GM03348 (cell line): ENCODE results near the gene EIF4E.
"Not testable (repeated sequence)": the region's sequence is repeated elsewhere in the genome, so short reads cannot be mapped to it uniquely, and the experiment has no call there.

ENCODE experiments used
- DNase-seq: peaks from one replicate; pipeline ENCODE4 v3.0.0; 2012; ENCODE audit warnings: low spot score

Gene EIF4E

DNA sequence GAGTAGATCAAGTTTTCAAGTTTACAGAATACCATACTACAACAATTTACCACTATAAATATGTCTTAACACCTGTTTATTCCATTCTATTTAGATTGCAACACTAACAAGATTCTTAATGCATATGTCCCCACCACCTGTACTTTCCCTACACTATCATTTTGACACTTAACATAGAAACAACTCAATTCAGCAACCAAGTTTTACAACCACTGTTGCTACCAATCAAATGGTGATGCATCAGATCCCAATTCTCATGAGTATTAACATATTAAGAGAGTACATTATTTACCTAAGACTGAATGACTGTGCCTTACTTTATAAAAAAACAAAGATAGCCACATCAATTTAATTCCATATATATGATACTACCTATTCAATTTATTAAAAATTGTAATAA, 49.4 kb downstream of the EIF4E start:
- no peak for DNase-seq

DNA sequence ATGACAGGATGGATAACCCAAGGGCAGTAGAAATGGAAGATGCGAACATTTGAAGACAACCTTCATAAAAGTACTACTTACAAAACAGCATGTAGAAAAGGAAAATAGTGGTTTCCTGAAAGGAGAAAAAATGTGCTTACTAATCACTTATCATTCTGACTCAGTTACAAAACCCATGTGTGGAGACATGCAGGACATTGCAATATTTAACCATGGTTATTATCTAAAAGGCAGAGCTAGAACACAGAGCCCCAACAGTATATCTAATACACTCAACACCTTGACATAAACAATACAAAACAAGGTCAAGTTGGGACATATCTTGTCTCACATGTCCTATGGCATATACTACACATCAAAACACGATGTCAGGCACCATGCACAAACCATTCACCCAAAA, 55.9 kb downstream of the EIF4E start:
- DNase-seq = peak; percentile 29

DNA sequence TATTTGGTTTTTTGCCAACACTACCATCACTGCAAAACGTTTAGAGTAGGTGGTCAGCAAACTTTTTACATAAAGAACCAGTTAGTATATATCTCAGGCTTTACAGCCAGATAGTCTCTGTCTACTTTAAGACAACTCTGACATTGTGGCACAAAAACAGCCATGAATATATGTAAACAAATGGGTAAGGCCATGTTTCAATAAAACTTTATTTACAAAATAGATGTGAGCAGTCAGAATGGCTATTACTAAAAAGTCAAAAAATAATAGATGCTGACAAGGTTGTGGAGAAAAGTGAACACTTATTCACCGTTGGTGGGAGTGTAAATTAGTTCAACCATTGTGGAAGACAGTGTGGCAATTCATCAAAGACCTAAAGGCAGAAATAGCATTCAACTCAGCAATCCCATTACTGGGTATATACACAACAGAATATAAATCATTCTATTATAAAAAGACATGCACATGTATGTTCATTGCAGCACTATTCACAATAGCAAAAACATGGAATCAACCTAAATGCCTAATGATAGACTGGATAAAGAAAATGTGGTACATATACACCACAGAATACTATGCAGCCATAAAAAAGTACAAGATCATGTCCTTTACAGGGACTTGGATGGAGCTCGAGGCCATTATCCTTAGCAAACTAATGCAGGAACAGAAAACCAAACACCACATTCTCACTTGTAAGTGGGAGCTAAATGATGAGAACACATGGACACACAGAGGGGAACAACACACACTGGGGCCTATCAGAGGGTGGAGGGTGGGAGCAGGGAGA, 56.6 kb downstream of the EIF4E start:
- DNase-seq = not testable (repeated sequence)

DNA sequence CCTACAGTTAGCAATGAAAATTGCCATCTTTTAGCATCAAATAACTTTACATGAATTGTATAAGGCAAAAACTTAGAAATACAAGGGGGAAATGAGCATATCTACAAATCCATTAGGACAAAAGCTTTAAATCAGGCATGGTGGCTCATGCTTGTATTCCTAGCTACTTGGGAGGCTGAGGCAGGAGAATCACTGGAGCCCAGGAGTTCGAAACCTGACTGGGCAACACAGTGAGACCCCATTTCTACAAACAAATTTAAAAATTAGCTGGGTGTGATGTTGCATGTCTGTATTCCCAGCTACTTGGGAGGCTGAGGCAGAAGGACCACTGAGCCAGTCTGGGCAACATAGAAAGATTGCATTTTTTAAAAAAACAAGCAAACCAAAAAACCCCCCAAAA, 61.3 kb downstream of the EIF4E start:
- DNase-seq = no peak

DNA sequence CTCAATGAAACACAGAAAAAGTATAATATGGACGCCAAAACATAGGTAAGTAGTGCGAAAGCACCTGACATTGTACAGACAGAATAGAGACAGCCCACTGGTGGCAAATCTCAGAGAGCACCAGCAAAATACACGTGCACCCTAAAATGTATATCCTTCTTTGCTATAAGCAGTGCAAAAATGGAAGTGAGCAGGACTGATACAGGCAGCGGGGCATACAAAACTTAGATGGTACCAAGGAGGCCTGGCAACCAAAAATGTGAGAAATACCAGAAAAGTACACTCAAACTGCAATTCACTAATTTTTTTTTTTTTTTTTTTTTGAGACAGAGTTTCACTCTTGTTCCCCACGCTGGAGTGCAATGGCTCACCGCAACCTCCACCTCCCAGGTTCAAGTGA, 63.9 kb downstream of the EIF4E start:
- no peak for DNase-seq

DNA sequence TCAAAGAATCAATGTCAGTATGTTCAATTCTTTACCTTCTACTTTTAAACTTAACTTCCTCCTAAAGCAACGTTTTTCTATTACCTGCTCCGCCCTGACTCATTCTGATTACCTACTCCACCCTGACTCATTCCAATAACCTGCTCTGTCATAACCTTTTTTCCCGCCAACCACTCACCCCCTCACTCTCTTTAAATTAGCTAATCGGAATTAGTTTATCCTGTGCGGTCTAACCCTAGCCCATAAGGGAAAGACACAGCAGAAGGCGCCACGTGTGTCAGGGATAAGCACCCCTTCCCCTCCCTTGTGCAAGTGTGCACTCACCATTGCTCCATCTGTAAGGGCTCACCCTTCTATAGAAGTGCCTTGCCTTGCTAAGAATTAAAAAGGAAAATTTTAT, 64.4 kb downstream of the EIF4E start:
- DNase-seq = no peak

DNA sequence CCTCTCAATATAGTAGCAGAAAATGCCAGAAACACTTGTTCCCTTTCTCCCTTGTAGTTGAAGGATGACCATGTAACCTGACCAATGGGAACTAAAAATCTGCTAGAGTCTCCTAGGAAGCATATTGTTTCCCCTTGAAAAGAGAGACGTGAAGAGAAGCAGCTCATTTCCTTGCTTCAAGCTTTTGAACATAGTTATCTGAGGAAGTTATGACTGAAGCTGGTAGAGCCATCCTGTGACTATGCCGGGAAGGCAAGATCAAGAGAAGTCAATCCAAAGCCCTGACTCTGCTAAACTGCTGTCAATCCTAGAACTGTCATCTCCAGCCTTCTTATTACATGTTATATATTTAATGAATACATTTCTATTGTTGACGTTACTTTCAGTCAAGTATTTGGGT, 66.6 kb downstream of the EIF4E start:
- no peak for DNase-seq

DNA sequence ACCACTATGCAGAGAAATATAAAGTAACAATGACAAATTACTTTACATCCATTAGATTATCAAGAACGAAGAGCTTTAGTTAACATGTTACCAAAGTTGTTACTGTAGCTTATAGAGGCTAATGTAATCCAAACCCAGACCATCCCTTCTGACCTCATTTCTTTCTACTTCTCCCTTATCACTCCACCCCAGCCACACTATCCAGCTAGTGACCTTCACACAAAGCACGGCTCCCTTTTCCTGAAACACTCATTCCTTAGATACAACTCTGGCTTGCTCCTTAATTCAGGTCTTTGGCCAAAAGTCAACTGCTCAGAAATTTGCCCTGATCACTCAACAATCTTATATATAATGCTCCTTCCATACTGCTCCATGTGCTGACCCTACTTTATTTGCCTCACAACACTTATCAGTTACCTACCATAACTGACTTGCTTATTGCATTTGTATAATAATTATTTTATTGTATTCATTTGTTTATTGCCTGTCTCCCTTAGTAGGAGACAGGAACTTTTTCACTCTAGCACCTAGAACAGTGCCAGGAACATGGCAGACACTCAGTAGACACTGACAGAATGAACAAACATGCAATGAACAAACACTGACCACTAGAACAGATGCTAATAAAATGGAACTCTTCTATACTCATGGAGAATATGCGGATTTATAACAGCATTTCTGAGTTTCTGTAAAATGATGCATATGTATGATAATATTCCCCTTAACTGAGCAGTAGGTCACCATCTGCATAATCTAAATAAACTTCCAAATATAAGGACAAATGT, 67.6 kb downstream of the EIF4E start:
- no peak for DNase-seq

DNA sequence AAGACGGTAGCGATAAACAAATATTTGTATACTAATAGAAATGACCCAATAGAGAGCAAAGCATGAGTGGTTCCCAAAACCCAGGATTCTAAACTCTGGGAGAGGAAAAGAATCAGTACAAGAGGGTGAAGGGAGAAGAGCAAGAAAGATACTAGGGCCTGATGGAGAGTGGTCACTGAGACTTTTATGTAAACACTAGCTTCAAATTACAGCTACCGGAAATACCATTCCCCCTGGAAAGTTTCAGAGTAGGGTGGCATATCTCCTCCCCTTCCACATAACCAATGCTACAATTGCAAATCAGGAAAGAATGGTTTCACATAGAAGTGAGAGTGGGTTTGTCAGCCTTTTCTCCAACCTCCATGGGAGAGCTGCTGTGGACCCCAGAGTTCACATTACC, 77.1 kb downstream of the EIF4E start:
- peak; percentile 49 for DNase-seq

DNA sequence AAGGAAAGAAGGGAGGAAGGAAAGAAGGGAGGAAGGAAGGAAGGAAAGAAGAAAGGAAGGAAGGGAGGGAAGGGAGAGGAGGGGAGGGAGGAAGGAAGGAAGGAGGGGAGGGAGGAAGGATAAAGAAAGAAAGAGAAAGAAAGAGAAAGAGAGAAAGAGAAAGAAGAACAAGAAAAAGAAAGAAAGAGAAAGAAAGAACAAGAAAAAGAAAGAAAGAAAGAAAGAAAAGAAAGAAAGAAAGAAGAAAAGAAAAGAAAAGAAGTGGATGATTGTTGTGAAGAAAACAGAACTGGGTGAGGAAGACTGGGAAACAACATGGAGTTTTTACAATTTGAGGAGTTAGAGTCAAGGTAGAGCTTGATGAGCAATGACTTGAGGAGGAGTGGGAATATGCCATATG, 78.0 kb downstream of the EIF4E start:
- no peak for DNase-seq

DNA sequence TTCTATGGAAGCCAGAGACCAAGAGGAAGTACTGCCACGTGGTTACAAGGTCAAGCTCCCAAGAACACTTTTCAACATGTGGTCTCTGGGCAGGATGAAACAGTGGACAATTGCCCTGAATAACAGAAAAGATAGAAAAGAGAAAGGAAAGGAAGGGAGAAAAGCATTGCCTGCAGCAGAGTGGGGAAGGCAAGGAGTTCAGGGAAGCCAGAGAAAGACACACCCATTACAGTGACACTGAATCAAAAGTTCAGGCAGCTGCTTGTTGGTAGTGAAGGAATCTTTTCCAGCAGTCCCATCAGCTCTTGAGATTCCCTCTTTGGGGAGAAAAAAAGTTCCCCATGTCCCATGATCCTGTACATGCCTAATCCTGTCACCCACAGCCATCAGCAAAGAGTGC, 80.5 kb downstream of the EIF4E start:
- no peak for DNase-seq

DNA sequence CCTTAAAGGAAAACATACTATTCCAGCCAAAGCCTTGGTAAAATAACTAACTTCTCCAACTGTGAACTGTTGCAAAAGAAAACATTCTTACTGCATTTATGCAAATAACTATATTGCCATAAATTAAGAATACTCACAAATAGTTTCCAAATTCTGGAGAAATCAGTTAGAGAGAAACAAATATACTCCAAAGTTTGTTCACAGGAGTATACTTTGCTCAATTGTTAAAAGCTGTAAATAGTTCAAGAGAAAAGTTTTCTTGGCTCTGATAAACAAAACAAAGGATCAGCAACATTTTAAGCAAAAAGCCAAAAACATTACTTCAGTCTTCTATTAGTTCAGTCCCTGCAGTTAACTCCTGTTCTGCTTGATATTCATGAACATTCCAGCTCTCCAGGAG, 83.0 kb downstream of the EIF4E start:
- DNase-seq = no peak

DNA sequence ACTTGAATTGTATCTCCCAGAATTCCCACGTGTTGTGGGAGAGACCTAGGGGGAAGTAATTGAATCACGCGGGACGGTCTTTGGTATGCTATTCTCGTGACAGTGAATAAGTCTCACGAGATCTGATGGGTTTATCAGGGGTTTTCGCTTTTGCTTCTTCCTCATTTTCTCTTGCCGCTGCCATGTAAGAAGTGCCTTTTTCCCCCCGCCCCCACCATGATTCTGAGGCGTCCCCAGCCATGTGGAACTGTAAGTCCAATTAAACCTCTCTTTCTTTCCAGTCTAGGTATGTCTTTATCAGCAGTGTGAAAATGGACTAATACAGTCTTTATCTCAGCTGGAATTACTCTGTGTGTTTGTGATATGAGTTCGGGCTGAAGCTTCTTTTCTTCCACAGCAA, 86.0 kb downstream of the EIF4E start:
- DNase-seq = not testable (repeated sequence)

DNA sequence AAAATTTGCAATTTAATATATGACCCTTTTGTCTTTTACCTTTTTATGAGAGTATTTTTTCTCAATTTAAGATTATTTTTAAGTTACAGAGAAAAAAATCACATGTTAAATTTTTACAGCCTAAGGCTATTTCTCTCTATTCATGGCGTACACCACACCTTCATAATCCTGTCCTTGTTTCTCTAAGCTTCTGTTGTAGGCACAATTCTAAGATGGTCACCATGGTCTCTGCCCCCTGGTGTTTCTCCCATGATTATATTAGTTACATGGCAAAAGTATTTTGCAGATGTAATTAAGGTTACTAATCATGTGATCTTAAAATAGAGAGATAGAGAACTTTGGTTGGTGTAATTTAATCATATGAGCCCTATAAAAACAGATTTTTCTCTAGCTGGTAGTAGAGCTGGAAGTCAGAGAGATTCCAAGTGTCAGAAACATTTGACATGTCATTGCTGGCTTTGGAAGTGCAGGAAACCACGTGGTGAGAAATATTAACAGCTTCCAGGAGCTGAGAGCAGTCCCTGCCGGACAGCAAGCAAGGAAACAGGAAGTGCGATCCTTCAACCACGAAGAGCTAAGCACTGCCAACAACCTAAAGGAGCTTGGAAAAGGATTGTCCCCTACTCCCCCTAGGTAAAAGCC, 89.8 kb downstream of the EIF4E start:
- peak; percentile 12 for DNase-seq

DNA sequence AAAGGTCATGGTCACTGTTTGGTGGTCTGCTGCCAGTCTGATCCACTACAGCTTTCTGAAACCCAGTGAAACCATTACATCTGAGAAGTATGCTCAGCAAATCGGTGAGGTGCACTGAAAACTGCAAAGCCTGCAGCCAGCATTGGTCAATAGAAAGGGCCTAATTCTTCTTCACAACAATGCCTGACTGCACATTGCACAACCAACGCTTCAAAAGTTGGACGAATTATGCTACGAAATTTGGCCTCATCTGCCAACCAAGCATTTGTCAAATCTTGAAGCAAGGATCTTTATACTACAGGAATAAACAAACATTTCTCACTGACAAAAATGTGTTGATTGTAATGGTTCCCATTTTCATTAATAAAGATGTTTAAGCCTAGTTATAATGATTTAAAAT, 90.4 kb downstream of the EIF4E start:
- no peak for DNase-seq

DNA sequence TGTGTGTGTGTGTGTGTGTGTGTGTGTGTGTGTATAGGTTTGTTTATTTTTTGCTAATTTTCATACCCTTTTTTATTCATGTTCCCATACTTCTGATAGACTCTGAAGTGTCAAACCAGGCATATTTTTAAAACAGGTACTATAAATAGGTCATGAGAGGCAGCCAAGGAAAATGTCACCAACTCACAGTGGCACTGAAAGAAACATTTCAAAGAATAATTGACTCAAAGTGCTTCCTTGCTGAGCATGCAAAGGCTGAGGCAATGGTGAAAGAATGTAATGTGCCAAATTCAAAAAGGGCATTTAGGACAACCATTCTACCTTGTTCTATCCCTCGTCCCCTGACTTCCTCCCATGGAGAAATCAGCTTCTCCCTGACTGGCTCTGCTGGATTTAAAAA, 95.5 kb downstream of the EIF4E start:
- no peak for DNase-seq

DNA sequence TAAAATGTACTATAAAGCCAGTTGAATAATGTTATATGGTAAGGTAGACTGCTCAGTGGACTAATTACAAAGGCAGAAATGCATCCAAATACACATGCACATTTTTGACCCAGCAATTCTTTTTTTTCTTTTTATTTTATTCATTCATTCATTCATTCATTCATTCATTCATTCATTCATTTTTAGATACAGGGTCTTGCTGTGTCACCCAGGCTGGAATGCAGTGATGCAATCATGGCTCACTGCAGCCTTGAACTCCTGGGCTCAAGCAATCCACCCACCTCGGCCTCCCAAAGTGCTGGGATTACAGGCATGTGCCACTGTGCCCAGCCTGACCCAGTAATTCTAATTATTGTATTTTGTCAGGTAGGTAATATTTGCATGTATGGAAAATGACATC, 97.9 kb downstream of the EIF4E start:
- DNase-seq = not testable (repeated sequence)
